Measurements from ENCODE around the gene RPS19BP1. TPM values are rescaled to one million over a fixed set of nuclear protein-coding genes. Genes with fewer than 3 reads are reported as not detected.

RPS19BP1 gene
- total RNA-seq, 2 donors from 2014 or later: 61.4 to 111 TPM

DNA sequence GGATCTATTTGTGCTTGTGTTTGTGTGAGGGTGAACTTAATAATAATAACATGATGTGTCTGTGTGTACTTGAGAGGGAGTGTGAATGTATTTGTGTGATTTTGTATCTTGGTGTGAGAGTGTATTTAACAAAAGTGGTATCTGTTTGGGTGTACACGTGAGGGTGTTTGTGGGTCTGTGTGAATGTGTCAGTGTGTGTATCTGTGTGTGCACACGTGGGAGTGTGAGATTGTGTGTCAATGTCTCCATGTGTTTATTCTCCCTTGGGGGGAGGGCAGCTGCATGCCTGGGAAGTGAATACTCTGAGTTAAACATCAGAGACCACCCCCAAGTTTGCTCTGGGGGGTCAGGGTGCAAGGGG lies 15.0 kb upstream of the RPS19BP1 start:
- no peak overlapping the region for H3K9ac ChIP-seq (ENCODE audit: low read depth in 2 of 2, low read length in 2 of 2)
- H3K9me3 ChIP-seq: no peaks in the 10 kb centered on the region
- no peak overlapping the region for H3K4me3 ChIP-seq
- DNase-seq: no peak
- no peaks in the 10 kb centered on the region for H3K27me3 ChIP-seq
- intact Hi-C loops (cut with DNase I): no loop called here
- no peaks in the 10 kb centered on the region for H3K4me1 ChIP-seq
- no peak overlapping the region for H3K27ac ChIP-seq
- H3K36me3 ChIP-seq: no peaks in the 10 kb centered on the region
- TF ChIP-seq, protein P1, sequence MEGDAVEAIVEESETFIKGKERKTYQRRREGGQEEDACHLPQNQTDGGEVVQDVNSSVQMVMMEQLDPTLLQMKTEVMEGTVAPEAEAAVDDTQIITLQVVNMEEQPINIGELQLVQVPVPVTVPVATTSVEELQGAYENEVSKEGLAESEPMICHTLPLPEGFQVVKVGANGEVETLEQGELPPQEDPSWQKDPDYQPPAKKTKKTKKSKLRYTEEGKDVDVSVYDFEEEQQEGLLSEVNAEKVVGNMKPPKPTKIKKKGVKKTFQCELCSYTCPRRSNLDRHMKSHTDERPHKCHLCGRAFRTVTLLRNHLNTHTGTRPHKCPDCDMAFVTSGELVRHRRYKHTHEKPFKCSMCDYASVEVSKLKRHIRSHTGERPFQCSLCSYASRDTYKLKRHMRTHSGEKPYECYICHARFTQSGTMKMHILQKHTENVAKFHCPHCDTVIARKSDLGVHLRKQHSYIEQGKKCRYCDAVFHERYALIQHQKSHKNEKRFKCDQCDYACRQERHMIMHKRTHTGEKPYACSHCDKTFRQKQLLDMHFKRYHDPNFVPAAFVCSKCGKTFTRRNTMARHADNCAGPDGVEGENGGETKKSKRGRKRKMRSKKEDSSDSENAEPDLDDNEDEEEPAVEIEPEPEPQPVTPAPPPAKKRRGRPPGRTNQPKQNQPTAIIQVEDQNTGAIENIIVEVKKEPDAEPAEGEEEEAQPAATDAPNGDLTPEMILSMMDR (IDR thresholded peaks at IDR 0.05): no peak

DNA sequence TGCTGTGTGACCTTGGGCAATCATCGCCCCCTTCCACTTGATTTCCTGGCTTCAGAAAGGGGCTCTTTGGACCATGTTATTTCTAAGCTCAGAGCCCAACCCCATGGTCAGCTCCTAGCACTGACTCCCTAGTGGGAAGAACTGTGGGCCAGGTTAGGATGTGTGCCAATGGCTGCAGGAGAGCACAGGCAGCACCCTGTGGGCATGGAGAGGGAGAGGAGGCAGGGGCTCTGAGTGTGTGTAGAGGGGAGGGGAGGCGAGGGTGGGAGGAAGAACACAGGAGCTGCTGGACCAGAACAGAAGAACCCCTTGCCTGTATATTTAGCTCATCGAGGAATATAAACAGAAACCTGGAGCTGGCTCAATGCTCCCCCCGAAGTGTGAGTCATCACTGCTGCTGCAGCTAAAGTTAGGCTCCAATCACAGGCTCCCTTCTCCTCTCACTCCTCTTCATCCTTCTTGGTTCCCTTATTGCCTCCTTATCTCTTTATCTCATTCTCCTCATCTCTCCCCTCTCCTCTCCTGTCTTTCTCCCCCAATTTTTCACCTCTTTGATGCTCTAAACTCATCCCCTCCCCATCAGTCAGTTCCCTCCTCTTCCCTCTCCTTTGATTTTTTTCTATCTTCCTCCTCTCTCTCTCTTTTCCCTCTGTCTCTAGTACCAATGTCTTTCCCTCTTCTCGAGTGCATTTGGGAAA lies 14.5 kb upstream of the RPS19BP1 start:
- no peaks in the 10 kb centered on the region for H3K27me3 ChIP-seq

DNA sequence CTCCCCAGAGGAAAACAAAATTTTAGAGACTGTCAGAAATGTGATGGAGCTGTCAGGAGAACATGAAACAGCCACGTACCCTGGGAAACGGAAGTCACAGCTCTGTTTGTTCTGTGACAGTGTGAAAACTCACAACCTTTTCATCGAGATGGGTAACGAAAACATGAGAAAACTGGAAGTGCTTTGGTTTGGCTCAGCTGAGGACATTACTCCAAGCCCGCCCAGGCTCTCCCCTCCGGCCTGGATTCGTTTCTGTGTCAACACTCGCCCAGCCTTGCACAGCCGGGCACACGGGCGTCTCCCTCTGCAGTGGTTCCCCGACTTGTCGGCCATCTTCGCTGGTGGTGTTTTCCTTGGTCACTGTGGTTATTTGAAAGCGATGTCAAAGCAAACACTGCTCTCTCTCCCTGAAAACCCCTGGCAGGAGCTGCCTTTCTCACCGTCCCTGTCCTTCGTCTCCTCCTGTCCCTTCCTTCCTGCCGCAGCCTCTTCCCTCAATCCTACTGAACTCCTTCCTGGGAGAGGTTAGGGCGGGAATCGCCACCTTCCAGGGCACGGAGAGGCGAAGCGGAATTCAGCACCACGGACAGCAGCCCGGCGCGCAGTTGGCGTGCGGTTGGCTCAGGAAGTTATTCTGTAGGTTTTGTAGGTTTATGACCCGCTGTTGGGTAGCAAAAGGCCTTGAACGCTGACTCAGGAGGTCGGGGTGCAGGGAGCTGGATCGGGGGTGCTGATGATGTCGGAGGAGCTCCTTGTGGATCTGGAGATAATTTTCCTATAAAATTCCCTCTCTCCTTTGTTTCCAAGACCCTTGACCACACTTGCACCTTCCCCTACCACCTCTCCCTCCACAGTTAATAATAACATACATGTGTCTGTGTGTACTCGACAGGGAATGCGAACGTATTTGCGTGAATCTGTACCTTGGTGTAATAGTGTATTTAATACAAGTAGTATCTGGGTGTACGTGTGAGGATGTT lies 13.1 kb upstream of the RPS19BP1 start:
- intact Hi-C loops (cut with DNase I): no loop called here
- H3K9me3 ChIP-seq: no peaks in the 10 kb centered on the region
- H3K4me3 ChIP-seq: no peak overlapping the region
- no peaks in the 10 kb centered on the region for H3K4me1 ChIP-seq
- TF ChIP-seq, protein P1 (IDR thresholded peaks at IDR 0.05): no peak
- H3K27ac ChIP-seq: no peak overlapping the region
- H3K36me3 ChIP-seq: no peaks in the 10 kb centered on the region
- peak; percentile 65 for DNase-seq
- H3K27me3 ChIP-seq: no peaks in the 10 kb centered on the region
- H3K9ac ChIP-seq (ENCODE audit: low read depth in 2 of 2, low read length in 2 of 2): no peak overlapping the region

More for the DNA sequence above, 14.5 kb upstream of the RPS19BP1 start:
- H3K4me1 ChIP-seq: no peaks in the 10 kb centered on the region
- no peak for DNase-seq
- no peak overlapping the region for H3K4me3 ChIP-seq
- intact Hi-C loops (cut with DNase I): no loop called here
- TF ChIP-seq, protein P1 (IDR thresholded peaks at IDR 0.05): no peak
- H3K9ac ChIP-seq (ENCODE audit: low read depth in 2 of 2, low read length in 2 of 2): no peak overlapping the region
- no peaks in the 10 kb centered on the region for H3K36me3 ChIP-seq
- H3K27ac ChIP-seq: no peak overlapping the region
- H3K9me3 ChIP-seq: no peaks in the 10 kb centered on the region

DNA sequence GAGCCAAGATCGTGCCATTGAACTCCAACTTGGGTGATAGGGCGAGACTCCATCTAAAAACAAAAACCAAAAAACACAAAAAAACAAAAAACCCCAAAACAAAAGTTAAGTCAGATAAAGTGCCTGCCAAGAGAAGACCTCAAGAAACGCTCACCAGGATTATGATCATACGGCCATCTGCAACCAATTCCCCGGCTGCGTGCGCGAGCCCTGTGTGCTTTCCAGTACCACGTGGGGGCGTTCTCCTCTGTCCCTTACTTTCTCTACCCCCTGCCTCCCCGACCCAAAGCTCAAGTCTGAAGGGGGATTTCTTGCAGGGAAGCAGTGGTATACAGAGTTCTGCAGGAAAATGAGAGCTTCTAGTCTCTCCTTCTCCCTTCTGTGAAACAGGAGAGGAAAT lies 10.5 kb upstream of the RPS19BP1 start:
- no peak for DNase-seq
- Histone ChIP-seq H3K9me3 (no peaks in the 10 kb centered on the region), H3K4me3 (no peak overlapping the region), H3K27ac (no peak overlapping the region), H3K9ac (ENCODE audit: low read depth in 2 of 2, low read length in 2 of 2) (no peak overlapping the region), H3K27me3 (no peaks in the 10 kb centered on the region), H3K4me1 (no peaks in the 10 kb centered on the region), H3K36me3 (no peaks in the 10 kb centered on the region)
- TF ChIP-seq, protein P1 (IDR thresholded peaks at IDR 0.05): no peak
- intact Hi-C loops (cut with DNase I): no loop called here

DNA sequence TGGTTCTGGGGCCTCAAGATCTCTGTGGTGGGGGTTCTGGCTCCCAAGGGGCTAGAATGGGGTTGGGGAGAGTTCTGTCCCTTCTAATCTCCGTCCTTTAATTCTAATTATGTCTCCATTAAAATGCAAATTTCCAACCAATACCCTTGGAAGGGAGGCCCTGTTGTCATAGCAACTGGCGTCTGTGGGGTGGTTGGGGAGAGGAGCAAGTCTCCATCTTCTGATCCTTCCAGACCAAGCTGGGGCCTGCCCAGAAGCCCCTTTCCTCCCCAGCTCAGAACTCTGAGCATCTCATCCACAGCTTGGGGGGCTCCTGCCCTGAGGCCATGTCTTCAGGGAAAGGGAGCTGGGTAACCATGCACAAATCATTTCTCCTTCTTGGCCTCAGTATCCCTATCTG lies 5.4 kb upstream of the RPS19BP1 start:
- no peaks in the 10 kb centered on the region for H3K9me3 ChIP-seq
- H3K4me1 ChIP-seq: no peaks in the 10 kb centered on the region
- no peak overlapping the region for H3K27ac ChIP-seq
- TF ChIP-seq, protein P1 (IDR thresholded peaks at IDR 0.05): no peak
- no peak for DNase-seq
- no peak overlapping the region for H3K9ac ChIP-seq (ENCODE audit: low read depth in 2 of 2, low read length in 2 of 2)
- no peaks in the 10 kb centered on the region for H3K36me3 ChIP-seq
- H3K4me3 ChIP-seq: no peak overlapping the region
- intact Hi-C loops (cut with DNase I): loop anchor here (10.0 kb wide), 1 partner anchor 807 kb away; the partner anchor contains the start of gene ADSL
- H3K27me3 ChIP-seq: no peaks in the 10 kb centered on the region
